Mesendoderm (in vitro differentiated cells): ENCODE data around the gene EPB41L3.

Experiments
- DNase-seq: peaks from one replicate; pipeline ENCODE4 v3.0.0; 2013
- H2AK5ac ChIP-seq: 2 replicates; pipeline ENCODE4 v1.6.1; 2013; ENCODE audit warnings: low read length, inconsistent platforms
- H2BK120ac ChIP-seq: 2 replicates; pipeline ENCODE4 v1.6.1; 2013; ENCODE audit warnings: low read depth, mild to moderate bottlenecking, low read length, moderate library complexity, mixed read lengths
- H2BK15ac ChIP-seq: replicated peaks from 2 replicates; pipeline ENCODE4 v1.6.1; 2013; ENCODE audit warnings: low read depth, mild to moderate bottlenecking, moderate library complexity
- H2BK5ac ChIP-seq: 2 replicates; pipeline ENCODE4 v1.6.1; 2013; ENCODE audit warnings: low read length, inconsistent platforms
- H3K18ac ChIP-seq: 2 replicates; pipeline ENCODE4 v1.6.1; 2013; ENCODE audit warnings: mild to moderate bottlenecking, low read length, mixed read lengths
- H3K23ac ChIP-seq: one replicate; pipeline ENCODE4 v1.6.1; 2013; ENCODE audit warnings: low read length
- H3K27ac ChIP-seq: 2 replicates; pipeline ENCODE4 v1.5.1; 2013; ENCODE audit warnings: low read depth, mild to moderate bottlenecking, inconsistent platforms, low read length, moderate library complexity
- H3K27me3 ChIP-seq: 2 replicates; pipeline ENCODE4 v1.6.1; 2013; ENCODE audit warnings: low read length, control low read depth, mild to moderate bottlenecking, inconsistent platforms; ENCODE audit not compliant: insufficient read depth, poor library complexity
- H3K36me3 ChIP-seq: 2 replicates; pipeline ENCODE4 v1.6.1; 2013; ENCODE audit warnings: low read length, inconsistent platforms; ENCODE audit not compliant: control insufficient read depth, insufficient read depth
- H3K4ac ChIP-seq: one replicate; pipeline ENCODE4 v1.6.1; 2013; ENCODE audit warnings: low read depth, mild to moderate bottlenecking, low read length, moderate library complexity
- H3K4me1 ChIP-seq: 2 replicates; pipeline ENCODE4 v1.6.1; 2013; ENCODE audit warnings: low read depth, low read length, inconsistent platforms; ENCODE audit not compliant: control insufficient read depth
- H3K4me2 ChIP-seq: 2 replicates; pipeline ENCODE4 v1.6.1; 2013; ENCODE audit warnings: low read length
- H3K4me3 ChIP-seq: 2 replicates; pipeline ENCODE4 v1.5.1; 2013; ENCODE audit warnings: mild to moderate bottlenecking, low read length
- H3K56ac ChIP-seq: one replicate; pipeline ENCODE4 v1.6.1; 2013; ENCODE audit warnings: low read length
- H3K79me1 ChIP-seq: 2 replicates; pipeline ENCODE4 v1.6.1; 2013; ENCODE audit warnings: low read length, inconsistent platforms
- H3K79me2 ChIP-seq: 2 replicates; pipeline ENCODE4 v1.6.1; 2013; ENCODE audit warnings: mild to moderate bottlenecking, low read length; ENCODE audit not compliant: control insufficient read depth, insufficient read depth
- H3K9ac ChIP-seq: 2 replicates; pipeline ENCODE4 v1.6.1; 2013; ENCODE audit warnings: low read length, inconsistent platforms
- H4K5ac ChIP-seq: one replicate; pipeline ENCODE4 v1.6.1; 2013; ENCODE audit warnings: low read length
- H4K8ac ChIP-seq: one replicate; pipeline ENCODE4 v1.6.1; 2013; ENCODE audit warnings: low read depth, mild to moderate bottlenecking, control low read depth, low read length, moderate library complexity
- WGBS: extraction: QIAGEN DNeasy Blood & Tissue Kit; methylation state at CpG from one replicate; pipeline ENCODE4 v1.1.7; 2013; ENCODE audit warnings: low lambda C conversion rate, missing lambda C conversion rate; ENCODE audit not compliant: insufficient coverage; ENCODE audit errors: extremely low coverage; 5-methylcytosine and 5-hydroxymethylcytosine counted together

EPB41L3 gene

GRCh38 chr18:5388896-5389295 lies 154.9 kb downstream of the EPB41L3 start:
- Histone ChIP-seq H3K4ac (no peak overlapping the region), H4K8ac (no peak overlapping the region), H3K4me2 (no peak overlapping the region), H3K56ac (no peak overlapping the region), H3K27ac (no peak overlapping the region), H3K36me3 (no peaks in the 10 kb centered on the region), H2BK15ac (no peak overlapping the region), H2BK5ac (no peak overlapping the region), H3K27me3 (no peaks in the 10 kb centered on the region), H3K18ac (no peak overlapping the region), H3K79me1 (no peaks in the 10 kb centered on the region), H4K5ac (no peak overlapping the region), H3K4me3 (no peak overlapping the region), H3K23ac (no peak overlapping the region), H2BK120ac (no peak overlapping the region), H3K9ac (no peak overlapping the region), H2AK5ac (no peak overlapping the region), H3K4me1 (no peaks in the 10 kb centered on the region), H3K79me2 (no peaks in the 10 kb centered on the region)
- DNase-seq: no peak
- WGBS: no CpG with 5 or more reads among the region's 3 CpGs

GRCh38 chr18:5380586-5380985 lies 163.2 kb downstream of the EPB41L3 start:
- Histone ChIP-seq H3K23ac (no peak overlapping the region), H3K36me3 (no peaks in the 10 kb centered on the region), H3K79me1 (no peaks in the 10 kb centered on the region), H3K56ac (no peak overlapping the region), H3K79me2 (no peaks in the 10 kb centered on the region), H3K18ac (no peak overlapping the region), H3K4me1 (no peaks in the 10 kb centered on the region), H3K4me2 (no peak overlapping the region), H2AK5ac (no peak overlapping the region), H3K4me3 (no peak overlapping the region), H4K8ac (no peak overlapping the region), H3K27me3 (no peaks in the 10 kb centered on the region), H2BK15ac (no peak overlapping the region), H3K9ac (no peak overlapping the region), H4K5ac (no peak overlapping the region), H3K4ac (no peak overlapping the region), H3K27ac (no peak overlapping the region), H2BK5ac (no peak overlapping the region), H2BK120ac (no peak overlapping the region)
- DNase-seq: no peak
- no CpG with 5 or more reads among the region's 2 CpGs for WGBS

GRCh38 chr18:5376986-5377385 lies 166.8 kb downstream of the EPB41L3 start:
- Histone ChIP-seq H3K79me1 (no peaks in the 10 kb centered on the region), H2AK5ac (no peak overlapping the region), H3K56ac (no peak overlapping the region), H3K23ac (no peak overlapping the region), H2BK15ac (no peak overlapping the region), H4K5ac (no peak overlapping the region), H2BK120ac (no peak overlapping the region), H3K9ac (no peak overlapping the region), H2BK5ac (no peak overlapping the region), H3K4me3 (no peak overlapping the region), H3K27me3 (no peaks in the 10 kb centered on the region), H4K8ac (no peak overlapping the region), H3K27ac (no peak overlapping the region), H3K4me1 (no peaks in the 10 kb centered on the region), H3K4me2 (no peak overlapping the region), H3K4ac (no peak overlapping the region), H3K18ac (no peak overlapping the region), H3K36me3 (no peaks in the 10 kb centered on the region), H3K79me2 (no peaks in the 10 kb centered on the region)
- WGBS: no CpG with 5 or more reads among the region's 4 CpGs
- no peak for DNase-seq

GRCh38 chr18:5370332-5370731 lies 173.5 kb downstream of the EPB41L3 start:
- no peaks in the 10 kb centered on the region for H3K79me1 ChIP-seq
- no peak overlapping the region for H3K18ac ChIP-seq
- H3K4me3 ChIP-seq: no peak overlapping the region
- WGBS: no CpG with 5 or more reads among the region's 1 CpG
- H3K9ac ChIP-seq: no peak overlapping the region
- no peak overlapping the region for H3K4ac ChIP-seq
- H2AK5ac ChIP-seq: no peak overlapping the region
- no peak overlapping the region for H4K5ac ChIP-seq
- no peak overlapping the region for H2BK15ac ChIP-seq
- H3K56ac ChIP-seq: no peak overlapping the region
- H3K27ac ChIP-seq: no peak overlapping the region
- H2BK5ac ChIP-seq: no peak overlapping the region
- peak; percentile 7 for DNase-seq
- H3K4me1 ChIP-seq: no peaks in the 10 kb centered on the region
- no peak overlapping the region for H3K23ac ChIP-seq
- H4K8ac ChIP-seq: no peak overlapping the region
- H2BK120ac ChIP-seq: no peak overlapping the region
- no peaks in the 10 kb centered on the region for H3K79me2 ChIP-seq
- no peak overlapping the region for H3K4me2 ChIP-seq
- no peaks in the 10 kb centered on the region for H3K27me3 ChIP-seq
- H3K36me3 ChIP-seq: no peaks in the 10 kb centered on the region

- no peak overlapping the region for H4K5ac ChIP-seq
- H3K4me2 ChIP-seq: no peak overlapping the region
- H3K79me1 ChIP-seq: no peaks in the 10 kb centered on the region
- no peaks in the 10 kb centered on the region for H3K79me2 ChIP-seq
- no peak overlapping the region for H4K8ac ChIP-seq
- no peak overlapping the region for H3K9ac ChIP-seq
- no peak overlapping the region for H3K27ac ChIP-seq
- H2BK5ac ChIP-seq: no peak overlapping the region
- no peak overlapping the region for H3K23ac ChIP-seq
- no peaks in the 10 kb centered on the region for H3K27me3 ChIP-seq
- no peak overlapping the region for H3K18ac ChIP-seq
- no CpG with 5 or more reads among the region's 2 CpGs for WGBS
- H3K4me3 ChIP-seq: no peak overlapping the region
- no peaks in the 10 kb centered on the region for H3K36me3 ChIP-seq
- no peak overlapping the region for H2BK15ac ChIP-seq
- H3K4ac ChIP-seq: no peak overlapping the region
- no peaks in the 10 kb centered on the region for H3K4me1 ChIP-seq
- no peak overlapping the region for H2AK5ac ChIP-seq
- H2BK120ac ChIP-seq: no peak overlapping the region
- DNase-seq: no peak
- no peak overlapping the region for H3K56ac ChIP-seq
Observed at GRCh38 chr18:5369513-5369912, 174.3 kb downstream of the EPB41L3 start.

- Histone ChIP-seq H3K23ac (no peak overlapping the region), H3K27me3 (no peaks in the 10 kb centered on the region), H3K79me2 (no peaks in the 10 kb centered on the region), H3K4me1 (no peaks in the 10 kb centered on the region), H4K8ac (no peak overlapping the region), H2BK5ac (no peak overlapping the region), H3K56ac (no peak overlapping the region), H2BK15ac (no peak overlapping the region), H3K36me3 (no peaks in the 10 kb centered on the region), H3K4me3 (no peak overlapping the region), H2BK120ac (no peak overlapping the region), H3K9ac (no peak overlapping the region), H3K18ac (no peak overlapping the region), H3K79me1 (no peaks in the 10 kb centered on the region), H3K4ac (no peak overlapping the region), H3K4me2 (no peak overlapping the region), H4K5ac (no peak overlapping the region), H3K27ac (no peak overlapping the region), H2AK5ac (no peak overlapping the region)
- no peak for DNase-seq
- WGBS: no CpG with 5 or more reads among the region's 3 CpGs
Observed at GRCh38 chr18:5365443-5365842, 178.4 kb downstream of the EPB41L3 start.
